ENCODE results near the gene CYB561D2.
"Not testable (repeated sequence)": the region's sequence is repeated elsewhere in the genome, so short reads cannot be mapped to it uniquely, and the experiment has no call there.

CYB561D2 gene

DNA sequence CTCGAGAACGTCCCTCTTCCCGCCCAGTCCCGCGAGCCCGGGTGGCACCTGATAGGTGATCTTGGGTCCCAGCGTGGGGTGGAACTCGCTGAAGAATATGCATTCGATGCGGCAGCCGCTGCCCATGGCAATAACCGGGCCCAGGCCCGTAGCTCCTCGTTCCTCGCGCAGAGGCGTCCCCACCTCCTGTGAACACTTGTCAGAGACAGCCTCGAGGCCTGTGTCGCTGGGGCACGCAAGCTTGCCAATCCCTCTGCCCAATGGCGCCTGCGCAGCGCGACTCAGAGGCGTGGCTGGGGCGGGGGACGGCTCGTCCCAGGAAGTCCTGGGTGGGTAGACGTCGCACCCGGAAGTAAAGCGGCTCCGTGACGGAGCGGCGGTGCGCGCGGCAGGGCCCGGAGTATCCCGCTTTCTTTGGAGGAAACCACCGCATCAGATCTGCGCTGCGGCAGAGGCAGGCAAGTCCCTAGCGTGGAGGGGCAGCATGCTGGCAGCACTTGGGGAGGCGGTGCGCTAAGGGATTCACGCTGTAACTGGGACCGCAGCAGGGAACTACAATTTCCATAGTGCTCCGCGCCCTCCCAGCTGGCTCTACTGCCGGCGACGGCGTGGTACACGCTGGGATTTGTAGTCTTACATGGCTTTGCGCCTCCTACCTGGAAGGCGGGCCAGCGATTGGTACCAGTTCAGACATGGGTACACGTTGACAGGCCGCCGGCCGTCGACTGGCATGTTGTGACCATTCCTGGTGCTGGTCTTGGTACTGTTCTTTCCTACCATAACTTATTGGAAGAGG lies at the start of gene CYB561D2, which contains the start of gene NPRL2:
CYB561D2 (plus strand) TSS at position 336 of the 796 bp plus-strand sequence. CDS start 572 bp downstream, outside the sequence.
NPRL2 (minus strand) TSS at position 249 of the 796 bp plus-strand sequence; CDS start at position 126, 123 bp downstream.
- peak; percentile 96 to 97 (median 97) for DNase-seq

GRCh38 chr3:50302095-50303012 lies 48.3 kb upstream of the CYB561D2 start:
- no peak for DNase-seq

DNA sequence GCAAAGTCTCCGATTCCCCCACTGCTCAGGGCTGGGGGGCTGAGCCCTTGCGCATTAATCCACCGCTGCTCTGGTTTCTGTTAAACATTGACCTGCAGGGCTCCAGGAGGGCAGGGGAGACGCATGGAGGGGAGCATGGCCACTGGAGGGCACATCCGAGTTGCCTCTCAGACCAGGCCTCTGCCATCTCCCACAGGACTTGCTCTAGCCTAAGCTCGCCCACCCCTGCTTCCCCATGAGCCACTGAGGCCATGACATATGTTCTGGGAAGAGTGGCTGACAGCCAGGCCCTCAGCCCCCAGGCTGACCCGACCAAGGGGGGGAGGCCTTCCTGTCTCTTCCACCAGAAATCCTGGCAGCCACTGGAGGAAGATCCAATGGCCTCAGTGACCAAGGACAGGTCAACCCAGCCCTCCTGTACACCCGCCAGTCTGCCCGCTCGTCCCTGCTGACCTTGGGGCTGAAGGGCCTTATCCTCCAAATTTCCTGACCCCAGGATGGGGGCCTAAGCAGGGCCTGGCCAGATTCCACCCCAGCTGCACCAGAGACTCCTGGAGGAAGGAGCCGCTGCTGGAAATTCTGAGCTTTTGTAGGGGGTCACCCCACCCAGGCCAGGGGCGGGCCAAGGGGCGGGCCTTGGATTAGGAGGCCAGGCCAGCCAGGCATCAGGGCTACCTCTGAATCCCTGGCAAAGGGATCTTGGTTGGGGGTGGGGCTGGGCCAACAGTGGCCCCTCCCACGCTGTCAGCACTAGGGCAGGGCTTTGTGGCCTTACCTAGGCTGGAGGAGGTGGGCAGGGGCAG lies 47.4 kb upstream of the CYB561D2 start, which contains the start of gene HYAL1:
HYAL1 (minus strand) TSS at position 562 of the 803 bp plus-strand sequence. CDS start 618 bp downstream, outside the sequence.
- DNase-seq = no peak

GRCh38 chr3:50304601-50305000 lies 46.1 kb upstream of the CYB561D2 start:
- DNase-seq = peak in 1 of 3 donors; percentile 29

DNA sequence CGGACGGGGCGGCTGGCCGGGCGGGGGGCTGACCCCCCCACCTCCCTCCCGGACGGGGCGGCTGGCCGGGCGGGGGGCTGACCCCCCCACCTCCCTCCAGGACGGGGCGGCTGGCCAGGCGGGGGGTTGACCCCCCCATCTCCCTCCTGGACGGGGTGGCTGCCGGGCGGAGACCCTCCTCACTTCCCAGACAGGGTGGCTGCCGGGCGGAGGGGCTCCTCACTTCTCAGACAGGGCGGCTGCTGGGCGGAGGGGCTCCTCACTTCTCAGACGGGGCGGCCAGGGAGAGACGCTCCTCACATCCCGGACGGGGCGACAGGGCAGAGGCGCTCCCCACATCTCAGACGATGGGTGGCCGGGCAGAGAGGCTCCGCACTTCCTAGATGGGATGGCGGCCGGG lies 38.6 kb upstream of the CYB561D2 start:
- DNase-seq = not testable (repeated sequence)

GRCh38 chr3:50314342-50314741 lies 36.3 kb upstream of the CYB561D2 start:
- no peak for DNase-seq

- DNase-seq = no peak
Measured at GRCh38 chr3:50314816-50315215, 35.8 kb upstream of the CYB561D2 start.

- no peak for DNase-seq
Measured at GRCh38 chr3:50316657-50317242, 33.9 kb upstream of the CYB561D2 start.

GRCh38 chr3:50317300-50317699 lies 33.4 kb upstream of the CYB561D2 start:
- DNase-seq = no peak

- no peak for DNase-seq
Measured at GRCh38 chr3:50318163-50318562, 32.5 kb upstream of the CYB561D2 start.

- DNase-seq = peak; percentile 35 to 44 (median 39)
Measured at GRCh38 chr3:50318615-50319014, 32.0 kb upstream of the CYB561D2 start.

DNA sequence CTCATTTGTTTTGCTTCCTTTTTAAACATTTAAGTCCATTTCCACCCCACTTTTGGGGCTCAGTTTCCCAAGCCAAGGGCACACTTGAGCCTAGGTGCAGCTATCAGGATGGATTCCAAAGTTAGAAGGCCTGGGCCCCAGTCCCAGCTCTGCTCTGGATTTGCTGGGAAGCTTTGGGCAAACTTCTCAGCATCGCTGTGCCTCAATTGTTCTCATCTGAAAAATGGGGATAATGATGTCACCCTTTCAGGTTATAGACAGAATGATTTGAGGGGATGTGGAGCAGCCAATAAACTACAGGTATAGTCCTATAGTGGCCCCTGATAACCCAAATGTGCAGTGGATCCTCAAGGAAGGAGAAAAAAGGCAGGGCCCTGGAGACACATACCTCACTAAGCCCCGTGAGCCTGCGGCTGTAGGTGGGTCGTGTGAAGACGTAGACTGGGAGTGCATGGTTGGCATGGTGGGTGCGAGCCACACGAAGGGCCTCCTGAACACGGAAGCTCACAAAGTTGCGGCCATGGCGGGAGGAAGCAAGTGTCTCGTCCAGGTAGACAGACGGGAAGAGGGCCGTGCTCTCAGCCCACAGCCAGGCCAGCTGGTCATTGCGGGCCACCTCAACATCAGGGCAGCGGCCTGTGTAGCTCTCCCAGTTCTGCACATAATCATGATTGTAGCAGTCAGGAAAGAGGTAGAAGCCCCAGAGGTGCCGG lies 31.3 kb upstream of the CYB561D2 start:
- DNase-seq = no peak

- DNase-seq = no peak
Measured at GRCh38 chr3:50319894-50320625, 30.6 kb upstream of the CYB561D2 start.

- DNase-seq = peak; percentile 62 to 90 (median 77)
Measured at GRCh38 chr3:50320853-50321335, 29.8 kb upstream of the CYB561D2 start.

GRCh38 chr3:50321336-50322114 lies 29.1 kb upstream of the CYB561D2 start:
- peak; percentile 86 to 95 (median 92) for DNase-seq

GRCh38 chr3:50322115-50322385 lies 28.6 kb upstream of the CYB561D2 start:
- no peak for DNase-seq

DNA sequence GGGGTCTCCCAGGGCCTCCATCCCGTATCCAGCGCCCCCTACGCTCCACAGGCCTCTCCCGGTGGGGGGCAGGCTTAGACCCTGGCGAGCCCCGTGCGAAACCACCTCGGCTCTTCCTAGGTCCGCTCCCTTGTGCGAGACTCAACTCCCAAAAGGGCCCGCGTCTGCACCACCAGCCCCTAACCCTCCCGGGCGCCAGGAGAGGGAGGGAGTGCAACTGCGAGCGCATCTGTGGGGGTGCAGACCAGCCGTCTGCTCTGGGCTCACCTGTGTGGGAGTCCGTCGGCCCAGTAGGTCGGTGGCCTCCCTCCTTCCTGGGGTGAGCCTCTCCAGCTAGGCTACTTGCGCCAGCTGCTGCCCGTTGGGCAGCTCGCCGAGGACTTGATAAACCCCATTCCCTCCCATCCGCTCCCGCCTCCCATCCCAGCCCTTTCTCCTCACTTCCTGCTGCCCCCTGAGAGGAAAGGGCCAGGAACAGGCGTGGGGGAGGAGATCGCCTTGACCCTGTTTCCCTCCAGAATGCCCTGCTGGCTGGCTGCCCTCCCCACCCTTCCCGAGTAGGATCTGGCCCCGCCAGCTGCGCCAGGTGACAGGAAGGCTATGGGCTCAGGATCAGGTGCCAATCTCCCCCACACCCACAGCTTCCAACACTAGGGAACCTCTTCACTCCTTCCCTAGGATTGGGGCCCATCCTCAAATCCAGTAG lies 28.1 kb upstream of the CYB561D2 start, which contains the start of gene HYAL2:
HYAL2 (minus strand) TSS at position 360 of the 706 bp plus-strand sequence. CDS start 2,256 bp downstream, outside the sequence.
- DNase-seq = no peak

GRCh38 chr3:50323092-50323600 lies 27.5 kb upstream of the CYB561D2 start:
- DNase-seq = peak; percentile 68 to 77 (median 73)
